WTC11 (cell line): ENCODE measurements around the gene PRKN. TPM values are rescaled to one million over a fixed set of nuclear protein-coding genes. Genes with fewer than 3 reads are reported as not detected.

ENCODE experiments used
- ATAC-seq: fragments of 200-7000 bp; cut with Tn5 transposase; 2 replicates; pipeline ENCODE4 v1.10.0; 2021; ENCODE audit warnings: mild to moderate bottlenecking, moderate library complexity
- CTCF ChIA-PET: fragments of 300-600 bp; sonication (Branson Sonifier 250); formaldehyde crosslinking; loops from one replicate; lab custom pipeline; 2021; ENCODE audit warnings: antibody characterized with exemption; lab: Charles Lee
- POLR2A ChIA-PET: fragments of 350-600 bp; sonication (Branson Sonifier 250); formaldehyde crosslinking; loops from one replicate; lab custom pipeline; 2021; ENCODE audit warnings: antibody characterized with exemption; lab: Charles Lee
- DNase-seq: peaks from one replicate; pipeline ENCODE4 v3.0.0; 2021; ENCODE audit warnings: low spot score
- H3K27ac Mint-ChIP-seq: 2 replicates; pipeline ENCODE4 v1.8.0; 2021; ENCODE audit warnings: mixed read lengths
- H3K27me3 Mint-ChIP-seq: 2 replicates; pipeline ENCODE4 v1.8.0; 2021; ENCODE audit warnings: low read depth, mild to moderate bottlenecking, moderate library complexity, mixed read lengths
- H3K36me3 Mint-ChIP-seq: 2 replicates; pipeline ENCODE4 v1.8.0; 2021; ENCODE audit warnings: mixed read lengths
- H3K4me1 Mint-ChIP-seq: 2 replicates; pipeline ENCODE4 v1.8.0; 2022; ENCODE audit warnings: mixed read lengths
- H3K4me3 Mint-ChIP-seq: 2 replicates; pipeline ENCODE4 v1.8.0; 2021; ENCODE audit warnings: mild to moderate bottlenecking, moderate library complexity, mixed read lengths
- H3K9me3 Mint-ChIP-seq: 2 replicates; pipeline ENCODE4 v1.8.0; 2021; ENCODE audit warnings: mixed read lengths
- ATF1 ChIP-seq: sonication (generic); formaldehyde crosslinking; IDR thresholded peaks from 2 replicates; pipeline ENCODE4 v1.8.1; 2023; ENCODE audit warnings: mild to moderate bottlenecking, moderate library complexity, missing genetic modification reagents
- ATF2 ChIP-seq: sonication (generic); formaldehyde crosslinking; IDR thresholded peaks from 2 replicates; pipeline ENCODE4 v1.8.1; 2022; ENCODE audit warnings: low read depth, missing genetic modification reagents, borderline replicate concordance
- ATF3 ChIP-seq: sonication (generic); formaldehyde crosslinking; conservative IDR thresholded peaks from 2 replicates; pipeline ENCODE4 v1.8.1; 2022; ENCODE audit warnings: mild to moderate bottlenecking, missing genetic modification reagents
- EMX1 ChIP-seq: fragments of 250-450 bp; sonication (Bioruptor Pico); IDR thresholded peaks from 2 replicates; pipeline ENCODE4 v1.8.0; 2021; ENCODE audit warnings: mild to moderate bottlenecking
- ESRRA ChIP-seq: sonication (generic); formaldehyde crosslinking; IDR thresholded peaks from 2 replicates; pipeline ENCODE4 v1.8.1; 2022; ENCODE audit warnings: mild to moderate bottlenecking, missing genetic modification reagents, borderline replicate concordance
- FOXP4 ChIP-seq: sonication (generic); formaldehyde crosslinking; IDR thresholded peaks from 2 replicates; pipeline ENCODE4 v1.8.0; 2022; ENCODE audit warnings: mild to moderate bottlenecking, missing genetic modification reagents
- JAZF1 ChIP-seq: fragments of 250-450 bp; sonication (Bioruptor Pico); IDR thresholded peaks from 2 replicates; pipeline ENCODE4 v1.9.0; 2021; ENCODE audit warnings: moderate library complexity, mild to moderate bottlenecking, inconsistent platforms
- NFYB ChIP-seq: sonication (generic); formaldehyde crosslinking; conservative IDR thresholded peaks from 2 replicates; pipeline ENCODE4 v1.8.0; 2022; ENCODE audit warnings: low read depth, missing genetic modification reagents
- NR1H2 ChIP-seq: sonication (generic); formaldehyde crosslinking; IDR thresholded peaks from 2 replicates; pipeline ENCODE4 v1.9.0; 2021; ENCODE audit warnings: mild to moderate bottlenecking, moderate library complexity, missing genetic modification reagents
- NR2C2 ChIP-seq: sonication (generic); formaldehyde crosslinking; IDR thresholded peaks from 2 replicates; pipeline ENCODE4 v1.8.0; 2022; ENCODE audit warnings: mild to moderate bottlenecking, missing genetic modification reagents
- NR3C1 ChIP-seq: sonication (generic); formaldehyde crosslinking; conservative IDR thresholded peaks from 2 replicates; pipeline ENCODE4 v1.8.1; 2023; ENCODE audit warnings: low read depth, mild to moderate bottlenecking, missing genetic modification reagents
- SMAD3 ChIP-seq: sonication (generic); formaldehyde crosslinking; IDR thresholded peaks from 2 replicates; pipeline ENCODE4 v1.8.0; 2022; ENCODE audit warnings: missing genetic modification reagents, mild to moderate bottlenecking, borderline replicate concordance
- SOX15 ChIP-seq: fragments of 250-450 bp; sonication (Bioruptor Pico); IDR thresholded peaks from 2 replicates; pipeline ENCODE4 v1.9.0; 2021; ENCODE audit warnings: mild to moderate bottlenecking
- TCF7 ChIP-seq: sonication (generic); formaldehyde crosslinking; IDR thresholded peaks from 2 replicates; pipeline ENCODE4 v1.8.0; 2022; ENCODE audit warnings: mild to moderate bottlenecking, low read depth, missing genetic modification reagents, moderate library complexity
- ZNF138 ChIP-seq: sonication (generic); formaldehyde crosslinking; conservative IDR thresholded peaks from 2 replicates; pipeline ENCODE4 v1.8.1; 2022; ENCODE audit warnings: mild to moderate bottlenecking, moderate library complexity, missing genetic modification reagents
- ZNF416 ChIP-seq: fragments of 250-450 bp; sonication (Bioruptor Pico); IDR thresholded peaks from 2 replicates; pipeline ENCODE4 v1.9.0; 2021; ENCODE audit warnings: mild to moderate bottlenecking, inconsistent platforms
- ZNF671 ChIP-seq: fragments of 250-450 bp; sonication (Bioruptor Pico); IDR thresholded peaks from 2 replicates; pipeline ENCODE4 v1.8.0; 2021; ENCODE audit warnings: mild to moderate bottlenecking
- ZSCAN18 ChIP-seq: fragments of 250-450 bp; sonication (Bioruptor Pico); IDR thresholded peaks from 2 replicates; pipeline ENCODE4 v2.1.2; 2022; ENCODE audit warnings: mild to moderate bottlenecking, moderate library complexity
- total RNA-seq: library from RNA; stranded (reverse); gene quantifications from 3 replicates; pipeline ENCODE4 v1.2.3, GENCODE V29; 2021
- TF ChIP-seq, protein P1 (sequence below): fragments of 250-450 bp; sonication (Bioruptor Pico); conservative IDR thresholded peaks from 2 replicates; pipeline ENCODE4 v1.9.0; 2021; ENCODE audit warnings: mild to moderate bottlenecking
- TF ChIP-seq, protein P2 (sequence below): fragments of 250-450 bp; sonication (Bioruptor Pico); IDR thresholded peaks from 2 replicates; pipeline ENCODE4 v1.9.0; 2021; ENCODE audit warnings: mild to moderate bottlenecking
- TF ChIP-seq, protein P3 (sequence below): sonication (generic); formaldehyde crosslinking; IDR thresholded peaks from 2 replicates; pipeline ENCODE4 v1.8.1; 2023; ENCODE audit warnings: mild to moderate bottlenecking, moderate library complexity, missing genetic modification reagents

The PRKN gene
- total RNA-seq, 1 experiment from 2014 or later, result 0.59 TPM

- no peak for TF ChIP-seq ZSCAN18
Observed at GRCh38 chr6:161526794-161527193, 1200.8 kb downstream of the PRKN start (continued).

- H3K9me3 Mint-ChIP-seq, result peaks cover 17% of the 10 kb centered on the region
- CTCF ChIA-PET, result no interaction called here
- no peak overlapping the region for H3K27ac Mint-ChIP-seq
- no peak for TF ChIP-seq NR2C2
- no peak for TF ChIP-seq SMAD3 (CRISPR knock-in tag)
- TF ChIP-seq ZSCAN18, result no peak
- no peak for TF ChIP-seq NR3C1 (CRISPR knock-in tag)
- TF ChIP-seq TCF7 (CRISPR knock-in tag), result no peak
- no peak for TF ChIP-seq JAZF1 (CRISPR knock-in tag)
- TF ChIP-seq, protein P1, sequence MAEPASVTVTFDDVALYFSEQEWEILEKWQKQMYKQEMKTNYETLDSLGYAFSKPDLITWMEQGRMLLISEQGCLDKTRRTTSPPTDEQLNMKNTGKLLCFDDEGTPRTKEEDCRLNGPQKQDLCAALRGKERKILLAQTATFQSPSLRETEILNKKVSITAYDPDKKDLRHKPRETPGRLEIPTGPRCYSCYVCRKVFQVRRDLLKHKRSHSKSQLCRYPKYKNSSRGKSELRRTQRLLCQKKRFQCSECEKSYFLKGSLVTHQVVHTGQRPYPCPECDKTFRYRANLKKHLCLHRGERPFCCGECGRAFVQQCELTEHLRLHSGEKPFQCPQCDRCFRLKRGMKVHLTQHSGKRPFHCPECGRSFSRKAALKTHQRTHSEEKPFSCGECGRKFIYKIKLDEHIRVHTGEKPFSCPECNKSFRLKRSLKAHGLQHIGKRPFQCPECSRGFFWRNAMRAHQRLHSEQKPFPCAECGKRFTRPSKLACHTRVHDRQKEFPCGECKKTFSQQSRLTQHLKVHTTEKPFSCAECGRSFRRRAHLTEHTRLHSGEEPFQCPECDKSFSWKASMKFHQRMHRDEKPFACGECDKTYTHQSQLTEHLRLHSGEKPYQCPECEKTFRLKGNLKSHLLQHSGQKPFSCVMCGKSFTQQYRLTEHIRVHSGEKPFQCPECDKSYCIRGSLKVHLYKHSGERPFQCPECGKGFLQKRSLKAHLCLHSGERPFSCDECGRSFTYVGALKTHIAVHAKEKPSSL, result no peak
- TF ChIP-seq FOXP4, result no peak
- no peak for TF ChIP-seq ZNF416 (CRISPR knock-in tag)
- no peak for TF ChIP-seq SOX15 (CRISPR knock-in tag)
- no peak for TF ChIP-seq EMX1 (CRISPR knock-in tag)
- H3K4me3 Mint-ChIP-seq, result no peak overlapping the region
- 0 out of 2 replicates have a peak, but pooled peaks cover 3% of the 10 kb centered on the region for H3K36me3 Mint-ChIP-seq
- POLR2A ChIA-PET, result no interaction called here
- ATAC-seq (no peak), DNase-seq (no peak)
- H3K27me3 Mint-ChIP-seq, result no peaks in the 10 kb centered on the region
- H3K4me1 Mint-ChIP-seq, result peaks cover 8% of the 10 kb centered on the region
Observed at GRCh38 chr6:161523362-161523761, 1204.2 kb downstream of the PRKN start.

DNA sequence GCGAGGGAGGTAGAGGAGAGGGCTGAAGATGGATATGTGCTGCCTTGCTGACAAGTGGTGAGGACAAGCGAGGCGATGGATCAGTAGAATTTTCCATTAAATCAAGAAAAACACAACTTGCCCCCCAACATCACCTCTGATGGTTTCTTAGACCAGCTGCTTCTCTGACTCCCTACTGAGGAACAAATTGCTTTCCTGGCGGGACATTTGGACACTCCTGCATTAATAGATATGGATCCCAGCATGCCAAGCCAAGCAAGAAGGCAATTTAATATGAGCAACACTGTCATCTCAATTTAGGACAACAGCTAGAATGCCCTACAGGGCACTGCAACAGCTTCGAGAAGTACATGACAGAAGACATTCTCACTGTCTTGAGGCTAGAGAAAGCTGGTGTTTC lies 1205.3 kb downstream of the PRKN start:
- CTCF ChIA-PET, result no interaction called here
- H3K4me3 Mint-ChIP-seq, result no peak overlapping the region
- DNase-seq (no peak), ATAC-seq (no peak)
- H3K27ac Mint-ChIP-seq, result no peak overlapping the region
- H3K36me3 Mint-ChIP-seq, result 0 out of 2 replicates have a peak, but pooled peaks cover 3% of the 10 kb centered on the region
- POLR2A ChIA-PET, result no interaction called here
- H3K27me3 Mint-ChIP-seq, result no peaks in the 10 kb centered on the region
- H3K4me1 Mint-ChIP-seq, result peaks cover 8% of the 10 kb centered on the region
- H3K9me3 Mint-ChIP-seq, result peaks cover 17% of the 10 kb centered on the region
- TF ChIP-seq, protein P2, sequence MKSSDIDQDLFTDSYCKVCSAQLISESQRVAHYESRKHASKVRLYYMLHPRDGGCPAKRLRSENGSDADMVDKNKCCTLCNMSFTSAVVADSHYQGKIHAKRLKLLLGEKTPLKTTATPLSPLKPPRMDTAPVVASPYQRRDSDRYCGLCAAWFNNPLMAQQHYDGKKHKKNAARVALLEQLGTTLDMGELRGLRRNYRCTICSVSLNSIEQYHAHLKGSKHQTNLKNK (CRISPR knock-in tag), result no peak
- no peak for TF ChIP-seq ATF2 (CRISPR knock-in tag)
- no peak for TF ChIP-seq ATF1 (CRISPR knock-in tag)
- TF ChIP-seq, protein P3, sequence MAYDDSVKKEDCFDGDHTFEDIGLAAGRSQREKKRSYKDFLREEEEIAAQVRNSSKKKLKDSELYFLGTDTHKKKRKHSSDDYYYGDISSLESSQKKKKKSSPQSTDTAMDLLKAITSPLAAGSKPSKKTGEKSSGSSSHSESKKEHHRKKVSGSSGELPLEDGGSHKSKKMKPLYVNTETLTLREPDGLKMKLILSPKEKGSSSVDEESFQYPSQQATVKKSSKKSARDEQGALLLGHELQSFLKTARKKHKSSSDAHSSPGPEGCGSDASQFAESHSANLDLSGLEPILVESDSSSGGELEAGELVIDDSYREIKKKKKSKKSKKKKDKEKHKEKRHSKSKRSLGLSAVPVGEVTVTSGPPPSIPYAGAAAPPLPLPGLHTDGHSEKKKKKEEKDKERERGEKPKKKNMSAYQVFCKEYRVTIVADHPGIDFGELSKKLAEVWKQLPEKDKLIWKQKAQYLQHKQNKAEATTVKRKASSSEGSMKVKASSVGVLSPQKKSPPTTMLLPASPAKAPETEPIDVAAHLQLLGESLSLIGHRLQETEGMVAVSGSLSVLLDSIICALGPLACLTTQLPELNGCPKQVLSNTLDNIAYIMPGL, result no peak
- TF ChIP-seq ZNF671, result no peak
- no peak for TF ChIP-seq ESRRA (CRISPR knock-in tag)
- no peak for TF ChIP-seq NR1H2 (CRISPR knock-in tag)
- no peak for TF ChIP-seq ZNF138 (CRISPR knock-in tag)
- TF ChIP-seq NFYB (CRISPR knock-in tag), result no peak
- TF ChIP-seq ATF3, result no peak
- TF ChIP-seq, protein P1, result no peak
